ENCODE measurements around the gene NUB1. TPM values are rescaled to one million over a fixed set of nuclear protein-coding genes. Genes with fewer than 3 reads are reported as not detected.

The NUB1 gene
- polyA plus RNA-seq, 1 donor (not counting 4 experiments of a cell fraction or from before 2014, with no cell fraction given): 34.6 TPM

DNA sequence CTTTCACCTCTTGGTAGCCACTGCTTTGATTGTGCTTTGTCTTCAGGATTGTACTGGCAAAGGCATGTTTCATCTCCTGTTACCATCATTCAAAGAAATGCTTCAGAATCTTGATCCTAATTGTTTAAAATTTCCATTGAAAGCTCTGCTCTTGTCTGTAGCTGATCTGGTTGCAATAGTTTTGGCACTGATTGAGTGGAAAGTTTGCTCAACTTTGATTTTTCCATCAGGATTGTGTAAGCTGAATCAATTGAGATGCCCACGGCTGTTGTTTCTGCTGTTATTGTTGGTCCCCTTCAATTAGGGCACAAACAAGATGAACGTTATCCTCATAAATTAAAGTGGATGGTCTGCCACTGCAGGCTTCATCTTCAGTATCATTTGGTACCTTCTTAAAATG lies 14.6 kb upstream of the NUB1 start:
- DNase-seq (ENCODE audit: low read depth, low spot score) (no peak), FAIRE-seq (no peak)
- H3K27ac ChIP-seq (ENCODE audit: control insufficient read depth, insufficient read depth, low read length): no peak overlapping the region
- no peaks in the 10 kb centered on the region for H3K36me3 ChIP-seq (ENCODE audit: control insufficient read depth in 2 of 2, extremely low read depth in 1 of 2, insufficient read depth in 2 of 2, low read length in 2 of 2)
- no peaks in the 10 kb centered on the region for H4K20me1 ChIP-seq (ENCODE audit: control insufficient read depth, extremely low read depth, insufficient read depth, low read length)
- H3K4me2 ChIP-seq (ENCODE audit: control insufficient read depth, extremely low read depth, insufficient read depth, low read depth, low read length): no peak overlapping the region
- H3K79me2 ChIP-seq (ENCODE audit: control insufficient read depth, insufficient read depth, low read length): no peaks in the 10 kb centered on the region
- no peak overlapping the region for H3K4me3 ChIP-seq (ENCODE audit: control insufficient read depth in 2 of 3, extremely low read depth in 1 of 3, insufficient read depth in 2 of 3, low read depth in 1 of 3, low read length in 3 of 3)
- no peak overlapping the region for H3K9ac ChIP-seq (ENCODE audit: control insufficient read depth, extremely low read depth, insufficient read depth, low read length)
- no peak for TF ChIP-seq EZH2 (IDR thresholded peaks at IDR 0.05; ENCODE audit: low read length)
- TF ChIP-seq, protein P1, sequence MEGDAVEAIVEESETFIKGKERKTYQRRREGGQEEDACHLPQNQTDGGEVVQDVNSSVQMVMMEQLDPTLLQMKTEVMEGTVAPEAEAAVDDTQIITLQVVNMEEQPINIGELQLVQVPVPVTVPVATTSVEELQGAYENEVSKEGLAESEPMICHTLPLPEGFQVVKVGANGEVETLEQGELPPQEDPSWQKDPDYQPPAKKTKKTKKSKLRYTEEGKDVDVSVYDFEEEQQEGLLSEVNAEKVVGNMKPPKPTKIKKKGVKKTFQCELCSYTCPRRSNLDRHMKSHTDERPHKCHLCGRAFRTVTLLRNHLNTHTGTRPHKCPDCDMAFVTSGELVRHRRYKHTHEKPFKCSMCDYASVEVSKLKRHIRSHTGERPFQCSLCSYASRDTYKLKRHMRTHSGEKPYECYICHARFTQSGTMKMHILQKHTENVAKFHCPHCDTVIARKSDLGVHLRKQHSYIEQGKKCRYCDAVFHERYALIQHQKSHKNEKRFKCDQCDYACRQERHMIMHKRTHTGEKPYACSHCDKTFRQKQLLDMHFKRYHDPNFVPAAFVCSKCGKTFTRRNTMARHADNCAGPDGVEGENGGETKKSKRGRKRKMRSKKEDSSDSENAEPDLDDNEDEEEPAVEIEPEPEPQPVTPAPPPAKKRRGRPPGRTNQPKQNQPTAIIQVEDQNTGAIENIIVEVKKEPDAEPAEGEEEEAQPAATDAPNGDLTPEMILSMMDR (optimal IDR thresholded peaks at IDR 0.05 in 1 of 3, IDR thresholded peaks at IDR 0.05 in 1 of 3, conservative IDR thresholded peaks at IDR 0.05 in 1 of 3; ENCODE audit: extremely low read depth in 1 of 3, insufficient read depth in 2 of 3, low read length in 3 of 3): no peak
- H2AFZ ChIP-seq (ENCODE audit: control insufficient read depth, low read length): no peak overlapping the region
- no peaks in the 10 kb centered on the region for H3K9me1 ChIP-seq (ENCODE audit: control insufficient read depth, extremely low read depth, insufficient read depth, low read length)
- no peaks in the 10 kb centered on the region for H3K27me3 ChIP-seq (ENCODE audit: control insufficient read depth, extremely low read depth, insufficient read depth, low read length)
- no peaks in the 10 kb centered on the region for H3K4me1 ChIP-seq (ENCODE audit: control insufficient read depth, extremely low read depth, insufficient read depth, low read length)
- H3K9me3 ChIP-seq (ENCODE audit: control insufficient read depth, low read depth, low read length): no peaks in the 10 kb centered on the region
- dilution Hi-C loops (cut with MboI; ENCODE audit: extremely low pct_ligation_motif_present, low sequenced_read_pairs): no loop called here

DNA sequence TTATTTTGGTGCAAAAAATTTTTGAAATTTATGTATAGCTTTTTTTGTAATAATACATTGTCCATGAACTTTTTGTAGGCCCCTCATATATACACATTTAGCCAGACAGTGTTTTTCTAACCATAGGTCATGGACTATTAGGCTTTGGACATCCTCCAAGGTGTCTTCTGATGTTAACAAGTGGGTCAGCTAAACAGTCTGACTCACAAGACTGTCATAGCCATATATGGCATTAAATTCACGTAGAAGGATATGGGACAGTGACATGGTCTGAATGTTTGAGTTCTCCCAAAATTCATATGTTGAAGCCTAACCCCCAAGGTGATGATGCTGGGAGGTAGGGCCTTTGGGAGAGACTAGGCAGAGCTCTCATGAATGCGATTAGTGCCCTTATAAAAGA lies 14.0 kb upstream of the NUB1 start:
- DNase-seq (ENCODE audit: low read depth, low spot score) (no peak), FAIRE-seq (no peak)
- no peak for TF ChIP-seq EZH2 (IDR thresholded peaks at IDR 0.05; ENCODE audit: low read length)
- TF ChIP-seq, protein P1 (optimal IDR thresholded peaks at IDR 0.05 in 1 of 3, IDR thresholded peaks at IDR 0.05 in 1 of 3, conservative IDR thresholded peaks at IDR 0.05 in 1 of 3; ENCODE audit: extremely low read depth in 1 of 3, insufficient read depth in 2 of 3, low read length in 3 of 3): no peak
- Histone ChIP-seq H3K4me2 (ENCODE audit: control insufficient read depth, extremely low read depth, insufficient read depth, low read depth, low read length) (no peak overlapping the region), H3K79me2 (ENCODE audit: control insufficient read depth, insufficient read depth, low read length) (no peaks in the 10 kb centered on the region), H2AFZ (ENCODE audit: control insufficient read depth, low read length) (no peak overlapping the region), H4K20me1 (ENCODE audit: control insufficient read depth, extremely low read depth, insufficient read depth, low read length) (no peaks in the 10 kb centered on the region), H3K4me3 (ENCODE audit: control insufficient read depth in 2 of 3, extremely low read depth in 1 of 3, insufficient read depth in 2 of 3, low read depth in 1 of 3, low read length in 3 of 3) (no peak overlapping the region), H3K27ac (ENCODE audit: control insufficient read depth, insufficient read depth, low read length) (no peak overlapping the region), H3K9ac (ENCODE audit: control insufficient read depth, extremely low read depth, insufficient read depth, low read length) (no peak overlapping the region), H3K36me3 (ENCODE audit: control insufficient read depth in 2 of 2, extremely low read depth in 1 of 2, insufficient read depth in 2 of 2, low read length in 2 of 2) (no peaks in the 10 kb centered on the region), H3K4me1 (ENCODE audit: control insufficient read depth, extremely low read depth, insufficient read depth, low read length) (no peaks in the 10 kb centered on the region), H3K27me3 (ENCODE audit: control insufficient read depth, extremely low read depth, insufficient read depth, low read length) (no peaks in the 10 kb centered on the region), H3K9me1 (ENCODE audit: control insufficient read depth, extremely low read depth, insufficient read depth, low read length) (no peaks in the 10 kb centered on the region), H3K9me3 (ENCODE audit: control insufficient read depth, low read depth, low read length) (no peaks in the 10 kb centered on the region)
- dilution Hi-C loops (cut with MboI; ENCODE audit: extremely low pct_ligation_motif_present, low sequenced_read_pairs): no loop called here
